Right atrium auricular region (tissue), 2 donors: ENCODE data around the gene EGFLAM. TPM values are rescaled to one million over a fixed set of nuclear protein-coding genes. Genes with fewer than 3 reads are reported as not detected.
A peak's percentile ranks its signal among the peaks of the same experiment; 100 is the strongest.

Experiments
- DNase-seq: peaks from one replicate; pipeline ENCODE4 v3.0.0-alpha.2; 2019; ENCODE audit warnings: low spot score
- H3K27ac ChIP-seq, 2 donors: fragments of 200-600 bp; sonication (generic); 1 replicate in 1 of 2; 2 replicates in 1 of 2; pipeline ENCODE4 v1.5.1; 2016 to 2019
- H3K27me3 ChIP-seq, 2 donors: fragments of 200-600 bp; sonication (generic); one replicate each; pipeline versions ENCODE4 v1.5.1 to v1.6.0; 2017 to 2019
- H3K36me3 ChIP-seq: fragments of 200-600 bp; sonication (generic); one replicate; pipeline ENCODE4 v1.5.1; 2016
- H3K4me1 ChIP-seq, 2 donors: fragments of 200-600 bp; sonication (generic); one replicate each; pipeline versions ENCODE4 v1.5.1 to v1.6.0; 2017 to 2019
- H3K4me3 ChIP-seq, 2 donors: fragments of 200-600 bp; sonication (generic); 1 replicate in 1 of 2; 2 replicates in 1 of 2; pipeline ENCODE4 v1.5.1; 2017 to 2019; ENCODE audit warnings: mild to moderate bottlenecking in 1 of 2, moderate library complexity in 1 of 2
- H3K9me3 ChIP-seq, 2 donors: fragments of 200-600 bp; sonication (generic); one replicate each; pipeline ENCODE4 v1.5.1; 2019
- CTCF ChIP-seq, 2 donors: fragments of 200-600 bp; sonication (generic); IDR thresholded peaks; one replicate each; pipeline ENCODE4 v1.5.1; 2019; ENCODE audit warnings: antibody characterized with exemption in 2 of 2
- total RNA-seq, 2 donors: library from RNA; depleted of rRNA; stranded (reverse); fragments of >200 nt; gene quantifications; one replicate each; pipeline ENCODE4 v1.1.0, GENCODE V29; 2016

EGFLAM gene
- total RNA-seq, 2 donors from 2014 or later, result 2.2 to 8.8 TPM

GRCh38 chr5:38295751-38296150 lies 37.4 kb downstream of the EGFLAM start:
- TF ChIP-seq CTCF (IDR thresholded peaks at IDR 0.05), result no peak
- Histone ChIP-seq H3K9me3 (no peaks in the 10 kb centered on the region), H3K27me3 (no peaks in the 10 kb centered on the region), H3K36me3 (no peaks in the 10 kb centered on the region), H3K4me3 (no peak overlapping the region), H3K4me1 (no peaks in the 10 kb centered on the region), H3K27ac (no peak overlapping the region)
- DNase-seq, result no peak

- DNase-seq, result no peak
- Histone ChIP-seq H3K9me3 (peaks cover 0 to 3% of the 10 kb centered on the region in 2 donors), H3K4me1 (no peaks in the 10 kb centered on the region), H3K36me3 (no peaks in the 10 kb centered on the region), H3K4me3 (no peak overlapping the region), H3K27ac (no peak overlapping the region), H3K27me3 (no peaks in the 10 kb centered on the region)
- no peak for TF ChIP-seq CTCF (IDR thresholded peaks at IDR 0.05)
These were observed 39.7 kb downstream of the EGFLAM start for GRCh38 chr5:38297830-38298608.

GRCh38 chr5:38299585-38299984 lies 41.2 kb downstream of the EGFLAM start:
- Histone ChIP-seq H3K9me3 (peaks cover 0 to 18% of the 10 kb centered on the region in 2 donors), H3K4me1 (no peaks in the 10 kb centered on the region), H3K27me3 (no peaks in the 10 kb centered on the region), H3K27ac (no peak overlapping the region), H3K36me3 (no peaks in the 10 kb centered on the region), H3K4me3 (no peak overlapping the region)
- DNase-seq, result no peak
- TF ChIP-seq CTCF (IDR thresholded peaks at IDR 0.05), result no peak

- TF ChIP-seq CTCF (IDR thresholded peaks at IDR 0.05), result no peak
- Histone ChIP-seq H3K27me3 (no peaks in the 10 kb centered on the region), H3K4me3 (no peak overlapping the region), H3K36me3 (no peaks in the 10 kb centered on the region), H3K9me3 (peaks cover 0 to 34% of the 10 kb centered on the region in 2 donors), H3K27ac (no peak overlapping the region), H3K4me1 (no peaks in the 10 kb centered on the region)
- DNase-seq, result no peak
These were observed 46.8 kb downstream of the EGFLAM start for GRCh38 chr5:38305148-38305547.

GRCh38 chr5:38307845-38308244 lies 49.5 kb downstream of the EGFLAM start:
- Histone ChIP-seq H3K27ac (peak overlapping the region in 1 of 2 donors; percentile 26), H3K4me3 (no peak overlapping the region), H3K4me1 (no peaks in the 10 kb centered on the region), H3K36me3 (no peaks in the 10 kb centered on the region), H3K27me3 (no peaks in the 10 kb centered on the region), H3K9me3 (peaks cover 0 to 33% of the 10 kb centered on the region in 2 donors)
- no peak for TF ChIP-seq CTCF (IDR thresholded peaks at IDR 0.05)
- DNase-seq, result no peak
